Activated gamma-delta T cell treated with Interleukin-2 at 50 U/mL for 16 hours (primary cell): ENCODE data around the gene ANKS1B.

Experiments
- DNase-seq: peaks from one replicate; pipeline ENCODE4 v3.0.0-alpha.2; 2020

Gene ANKS1B

DNA sequence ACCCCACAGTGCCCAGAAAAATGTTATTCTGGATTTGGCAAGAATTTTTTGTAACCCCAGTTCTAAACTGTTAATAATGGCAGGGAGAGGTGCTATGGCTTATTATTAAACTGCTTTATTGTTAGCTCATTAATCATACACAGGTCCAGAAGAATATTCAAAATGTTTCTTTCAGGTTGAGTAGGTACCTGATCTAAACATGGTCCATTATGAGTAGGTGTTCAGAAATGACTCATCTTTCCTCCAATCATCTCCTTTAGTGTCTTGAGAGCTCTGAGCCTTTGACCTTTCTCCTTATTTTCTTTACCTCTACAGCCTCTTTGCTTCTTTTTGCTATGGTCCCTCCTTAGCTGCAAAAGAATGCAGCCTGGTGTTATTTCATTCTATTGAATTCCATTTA, 548.2 kb downstream of the ANKS1B start:
- DNase-seq, result no peak

DNA sequence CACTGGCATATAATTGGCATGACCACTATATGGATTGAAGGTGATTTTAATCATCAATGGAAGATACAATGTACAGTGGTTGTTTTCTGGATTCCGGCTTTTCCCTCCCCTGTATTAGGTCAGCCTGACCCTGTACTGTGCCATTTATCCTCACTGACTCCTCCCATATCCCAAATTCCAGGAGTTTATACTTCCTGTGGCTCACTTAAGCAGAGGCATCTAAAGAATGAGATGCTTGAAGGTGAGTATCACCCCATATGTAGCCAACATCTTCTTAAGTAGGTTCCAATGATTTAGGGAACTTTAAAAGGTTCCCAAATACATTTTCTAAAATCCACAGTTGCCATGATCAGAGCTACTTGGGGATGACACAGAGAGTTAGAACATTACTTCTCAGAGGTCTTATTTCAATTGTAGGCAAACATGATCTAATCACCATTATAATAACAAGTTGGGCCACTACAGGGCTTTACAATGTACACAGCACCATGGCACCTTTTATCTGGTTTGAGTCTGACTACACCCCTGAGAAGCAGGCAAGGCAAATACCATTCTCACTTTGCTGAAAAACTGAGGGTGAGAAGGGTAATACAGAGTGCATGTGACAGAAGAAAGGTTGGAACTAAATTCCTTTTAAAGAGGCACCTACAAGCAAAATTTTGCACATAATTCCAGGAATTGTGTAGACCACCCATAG, 549.5 kb downstream of the ANKS1B start:
- no peak for DNase-seq

DNA sequence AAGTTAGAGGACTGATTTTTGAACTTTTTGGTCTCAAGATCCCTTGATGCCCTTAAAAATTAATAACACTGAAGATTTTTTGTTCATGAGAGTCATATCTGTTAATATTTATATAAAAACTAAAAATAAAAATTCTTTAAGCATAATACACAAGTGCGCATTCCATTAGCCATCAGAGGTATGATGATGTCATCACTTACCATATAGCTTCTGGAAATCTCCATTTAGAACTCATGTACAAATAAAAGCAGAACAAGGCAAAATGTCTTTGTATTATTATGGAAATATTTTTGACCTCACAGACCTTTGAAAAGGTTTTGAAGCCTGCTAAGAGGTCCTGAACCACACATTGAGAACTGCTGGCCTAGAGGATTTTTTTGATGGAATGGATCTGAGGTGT, 551.6 kb downstream of the ANKS1B start:
- no peak for DNase-seq

DNA sequence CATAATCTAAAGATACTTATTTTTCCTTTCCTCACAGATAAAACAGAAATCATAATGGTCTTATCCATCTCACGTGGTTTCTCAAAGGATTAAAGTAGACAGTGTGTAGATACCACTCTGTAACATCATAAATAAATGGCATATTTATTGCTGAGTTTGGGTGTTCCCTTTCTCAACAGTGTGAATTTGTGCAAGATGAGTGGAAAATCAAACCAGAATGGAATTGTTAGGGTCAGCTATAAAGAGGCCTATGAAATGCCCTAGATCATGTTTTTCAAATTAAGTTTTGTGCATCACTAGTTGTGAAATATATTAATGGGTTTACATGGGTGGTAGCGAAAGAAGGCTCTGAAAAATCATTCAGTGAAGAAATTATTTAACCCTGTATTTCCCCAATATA, 553.5 kb downstream of the ANKS1B start:
- DNase-seq, result no peak

DNA sequence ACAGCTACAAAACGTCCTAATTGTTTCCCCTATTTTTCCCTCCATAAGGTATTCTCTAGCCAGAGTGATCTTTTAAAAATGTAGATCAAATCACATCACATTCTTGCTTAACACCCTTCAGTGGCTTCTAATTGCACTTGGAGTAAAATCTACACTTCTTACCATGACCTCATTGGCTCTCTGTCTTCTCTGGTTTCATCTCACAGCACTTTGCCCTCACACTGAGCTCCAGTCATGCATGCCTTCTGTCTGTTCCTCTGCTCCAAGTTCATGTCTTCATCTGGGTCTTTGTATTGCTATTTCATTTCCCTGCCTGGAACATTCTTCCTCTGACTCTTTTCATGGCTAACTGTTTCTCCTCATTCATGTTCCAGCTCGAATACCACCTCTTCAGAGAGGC, 557.6 kb downstream of the ANKS1B start:
- DNase-seq, result no peak

DNA sequence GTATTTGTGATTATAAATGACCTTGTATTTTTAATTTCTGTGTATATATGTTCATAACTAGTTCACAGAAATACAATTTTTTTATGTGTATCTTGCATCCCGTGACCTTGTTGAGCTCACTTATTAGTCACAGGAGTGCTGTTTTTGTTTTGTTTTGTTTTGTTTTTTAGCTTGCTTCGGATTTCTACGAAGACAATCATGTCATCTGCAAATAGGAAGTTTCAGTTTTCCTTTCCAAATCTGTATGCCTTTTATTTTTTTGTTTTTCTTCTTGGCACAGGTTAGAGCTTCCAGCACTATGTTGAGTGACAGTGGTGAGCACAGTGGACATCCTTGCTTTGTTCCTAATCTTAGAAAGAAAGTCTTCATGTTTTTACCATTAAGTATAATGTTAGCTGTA, 566.4 kb downstream of the ANKS1B start:
- no peak for DNase-seq

DNA sequence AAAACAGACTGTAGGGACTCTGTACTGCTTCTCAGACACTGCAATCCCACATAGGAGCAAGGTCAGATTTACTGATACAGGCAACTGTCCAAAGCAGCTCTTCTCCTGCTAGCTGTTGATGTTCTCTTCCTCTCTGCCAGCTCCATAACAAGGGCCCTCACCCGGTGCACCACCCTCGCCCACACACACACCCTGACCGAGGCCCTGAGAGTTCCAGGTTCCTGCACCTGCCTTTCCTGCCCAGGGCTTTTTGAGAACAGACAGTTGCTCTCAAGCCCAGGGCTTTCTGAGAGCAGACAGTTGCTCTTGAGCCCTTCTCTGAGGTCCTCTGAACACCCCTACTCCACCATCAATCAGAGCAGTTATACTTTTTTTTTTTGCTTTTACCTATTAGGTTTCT, 571.0 kb downstream of the ANKS1B start:
- no peak for DNase-seq

DNA sequence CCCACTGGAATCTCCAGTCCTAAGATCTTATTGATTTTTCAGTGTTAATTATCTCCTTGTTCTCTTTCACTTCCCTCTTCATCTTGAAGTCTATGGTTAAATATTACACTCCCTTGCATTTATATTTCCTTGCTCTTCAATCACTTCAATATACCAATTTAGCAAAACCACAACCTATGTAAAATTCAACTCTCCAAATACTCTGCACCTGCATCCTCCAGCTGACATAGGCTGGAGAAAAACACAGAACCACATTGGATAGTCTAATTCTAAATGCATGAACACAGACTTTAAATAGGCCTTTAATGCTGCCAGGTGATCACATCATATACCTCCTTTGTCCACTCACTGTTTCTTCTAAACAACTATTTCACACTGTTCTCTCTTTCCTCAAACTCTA, 591.0 kb downstream of the ANKS1B start:
- no peak for DNase-seq

DNA sequence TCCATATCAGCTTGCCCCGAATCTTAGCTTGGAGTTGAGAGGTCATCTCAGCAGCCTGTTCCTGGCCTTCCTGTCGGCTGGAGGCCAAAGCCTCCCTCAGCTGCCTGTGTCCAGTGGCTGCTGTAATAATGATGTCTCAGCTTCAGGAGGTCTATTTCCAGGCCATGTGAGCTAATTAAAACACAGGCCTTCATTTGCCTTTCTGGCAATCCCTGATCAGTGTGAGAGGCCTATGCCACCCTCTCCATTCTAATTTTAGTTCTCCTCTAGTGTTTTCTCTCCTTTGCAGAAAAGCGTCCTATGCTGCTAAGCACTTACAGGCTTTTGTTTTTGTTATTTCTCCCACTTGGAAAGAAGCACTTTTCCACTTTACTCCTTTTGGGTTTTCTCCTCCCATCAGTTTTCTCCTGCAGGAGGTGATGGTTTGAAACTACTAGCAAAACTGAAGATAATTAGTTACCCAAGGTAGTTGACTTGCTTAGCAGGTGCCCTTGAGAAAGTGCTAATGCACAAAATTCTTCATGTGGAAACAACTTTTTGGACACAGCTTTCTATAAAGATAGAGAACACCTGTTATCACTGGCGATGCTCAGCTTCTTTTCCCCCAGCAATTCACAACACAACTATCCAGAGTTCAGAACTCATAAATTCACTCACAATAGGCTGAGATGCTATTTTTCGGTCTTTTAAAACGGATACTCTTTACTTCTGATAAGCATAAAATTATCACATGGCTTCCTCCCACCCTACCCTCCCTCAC, 592.5 kb downstream of the ANKS1B start:
- DNase-seq, result no peak

DNA sequence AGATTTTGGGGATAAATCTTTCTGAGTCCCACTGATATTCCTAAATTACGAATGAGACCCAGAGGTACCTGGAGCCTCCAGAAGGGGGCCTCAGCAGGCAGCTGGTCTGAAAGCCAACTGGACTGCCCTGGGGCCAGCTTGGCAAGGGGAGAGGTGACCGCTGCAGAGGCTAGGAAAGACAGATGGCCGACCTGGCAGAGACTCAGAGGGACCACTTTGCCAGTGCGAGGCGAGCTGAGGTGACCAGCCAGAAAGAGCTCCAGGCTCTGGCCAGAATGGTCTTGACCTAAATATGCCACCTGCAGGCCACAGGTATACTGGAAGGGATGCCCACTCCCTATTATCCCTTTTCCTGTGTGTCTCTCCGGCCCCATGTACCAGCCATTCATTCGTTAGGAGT, 594.0 kb downstream of the ANKS1B start:
- no peak for DNase-seq

DNA sequence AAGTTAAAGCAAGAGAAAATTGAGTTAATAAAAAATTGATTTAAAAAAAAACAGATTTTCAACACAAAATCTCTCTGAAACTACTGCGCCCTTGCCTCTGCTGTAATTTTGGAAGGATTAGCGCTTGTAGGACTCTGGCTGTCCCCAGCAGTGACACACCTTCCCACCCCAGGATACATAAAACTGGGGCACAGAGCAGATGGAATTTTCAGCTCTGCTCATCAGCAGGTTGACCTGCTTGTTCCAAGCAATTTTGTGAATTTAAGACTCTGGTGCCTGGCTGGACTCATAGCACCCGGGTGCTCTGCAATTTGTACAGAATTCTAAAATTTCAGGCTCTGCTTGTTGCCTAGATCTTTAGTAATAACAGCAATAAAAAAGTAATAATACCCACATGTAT, 595.0 kb downstream of the ANKS1B start:
- DNase-seq, result no peak

DNA sequence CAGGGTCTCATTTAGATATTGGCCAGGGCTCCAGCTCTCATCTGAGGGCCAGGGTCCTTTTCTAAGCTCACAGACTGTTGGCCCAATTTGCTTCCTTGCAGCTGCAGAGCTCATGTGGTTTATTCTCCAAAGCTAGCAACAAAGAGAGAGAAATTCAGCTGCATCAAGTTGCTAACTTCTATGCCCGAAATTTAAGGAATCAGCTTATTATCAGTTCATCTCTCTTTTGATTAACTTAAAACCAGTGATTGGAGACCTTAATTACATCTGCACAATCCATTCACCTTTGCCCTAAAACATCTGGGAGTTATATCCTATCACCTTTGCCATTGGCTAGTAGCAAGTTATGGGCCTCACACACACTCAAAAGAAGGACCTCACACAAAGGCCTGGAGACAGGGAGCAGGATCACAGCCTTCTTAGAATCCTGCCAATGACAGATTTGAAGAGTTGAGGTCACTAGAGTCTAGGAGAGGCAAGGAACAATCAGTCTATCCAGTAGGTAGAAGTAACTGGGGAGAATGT, 596.0 kb downstream of the ANKS1B start:
- DNase-seq, result no peak

DNA sequence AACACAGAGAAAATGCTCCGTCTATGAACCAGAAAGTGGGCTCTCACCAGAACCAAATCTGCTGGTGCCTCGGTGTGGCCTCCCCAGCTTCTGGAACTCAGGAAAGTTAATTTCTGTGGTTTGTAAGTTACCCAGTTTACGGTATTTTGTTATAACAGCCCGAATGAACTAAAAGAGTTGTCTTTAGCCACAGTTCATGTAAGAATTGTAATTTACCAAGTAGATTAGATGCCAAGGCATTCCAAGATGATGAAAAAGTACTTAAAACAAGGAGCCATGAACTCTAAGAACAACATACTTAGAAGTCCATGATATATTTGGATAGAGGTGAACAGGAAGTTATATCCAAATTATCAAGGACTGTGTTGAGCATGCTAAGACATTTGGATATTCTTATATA, 597.1 kb downstream of the ANKS1B start:
- no peak for DNase-seq

DNA sequence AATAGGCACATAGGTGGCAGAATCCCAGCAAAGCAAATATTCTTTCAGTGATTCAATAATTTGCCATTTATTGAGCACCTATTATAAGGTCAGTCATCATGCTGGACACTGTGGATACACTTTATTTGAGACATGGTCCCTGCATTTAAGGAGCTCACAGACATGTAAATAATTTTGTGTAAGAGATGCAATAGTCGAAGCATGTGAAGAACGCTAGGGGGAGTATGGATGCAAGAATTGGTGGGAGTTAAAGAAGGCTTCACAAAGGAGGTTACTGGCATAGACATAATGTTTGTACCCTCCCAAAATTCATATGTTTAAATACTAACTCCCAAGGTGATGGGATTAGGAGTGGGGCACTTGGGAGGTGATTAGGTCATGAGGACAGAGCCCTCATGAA, 597.8 kb downstream of the ANKS1B start:
- no peak for DNase-seq

DNA sequence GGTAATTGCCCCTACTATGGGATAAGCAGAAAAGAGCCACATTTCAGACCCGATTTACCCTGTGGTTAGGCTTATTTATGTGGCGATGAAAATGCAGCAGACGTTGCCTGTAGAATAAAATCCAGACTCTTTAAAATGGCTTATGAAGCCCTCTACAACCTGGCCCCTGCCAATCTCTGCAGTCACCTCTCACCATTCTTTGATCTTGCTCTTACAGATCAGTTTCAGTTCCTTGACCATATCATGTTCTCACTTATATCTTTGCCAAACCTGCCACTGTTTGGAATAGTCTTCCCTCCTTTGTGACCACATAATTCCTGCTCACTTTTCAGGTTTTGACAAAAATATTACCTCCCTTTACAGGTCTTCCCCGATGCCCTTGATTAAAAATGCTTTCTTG, 601.5 kb downstream of the ANKS1B start:
- DNase-seq, result no peak

DNA sequence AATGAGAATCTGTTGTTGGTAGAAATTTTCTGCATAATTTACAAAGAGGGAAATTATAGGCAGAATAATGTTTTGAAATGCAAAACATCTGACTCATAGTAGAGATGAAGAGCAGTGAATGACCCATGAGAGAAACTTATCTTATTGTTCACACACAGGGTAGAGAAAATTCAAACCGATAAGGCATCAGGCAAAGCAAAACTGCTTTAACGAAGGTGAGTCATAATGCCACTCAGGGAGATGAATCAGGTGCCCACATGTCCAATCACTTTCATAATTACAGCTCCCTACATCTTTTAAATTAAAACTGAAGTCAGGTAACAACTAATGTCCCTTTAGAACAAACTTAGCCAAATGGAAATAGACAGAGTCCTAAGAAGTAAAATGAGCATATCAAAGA, 602.7 kb downstream of the ANKS1B start:
- no peak for DNase-seq

DNA sequence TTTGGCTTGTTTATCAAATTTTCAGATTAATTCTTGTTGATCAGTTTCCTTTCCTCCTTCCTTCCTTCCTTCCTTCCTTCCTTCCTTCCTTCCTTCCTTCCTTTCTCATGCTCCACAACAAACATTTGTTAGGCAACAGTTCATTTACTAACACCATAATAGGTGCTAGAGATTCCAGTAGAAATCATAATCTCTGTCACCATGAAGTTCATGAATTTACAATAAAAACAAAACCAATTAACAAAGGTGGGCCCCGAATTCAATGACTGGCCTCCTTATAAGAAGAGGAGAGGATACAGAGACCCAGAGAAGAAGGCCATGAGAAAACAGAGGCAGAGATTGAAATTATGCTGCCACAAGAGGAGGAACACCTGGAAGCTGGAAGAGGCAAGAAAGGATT, 604.0 kb downstream of the ANKS1B start:
- DNase-seq, result no peak

DNA sequence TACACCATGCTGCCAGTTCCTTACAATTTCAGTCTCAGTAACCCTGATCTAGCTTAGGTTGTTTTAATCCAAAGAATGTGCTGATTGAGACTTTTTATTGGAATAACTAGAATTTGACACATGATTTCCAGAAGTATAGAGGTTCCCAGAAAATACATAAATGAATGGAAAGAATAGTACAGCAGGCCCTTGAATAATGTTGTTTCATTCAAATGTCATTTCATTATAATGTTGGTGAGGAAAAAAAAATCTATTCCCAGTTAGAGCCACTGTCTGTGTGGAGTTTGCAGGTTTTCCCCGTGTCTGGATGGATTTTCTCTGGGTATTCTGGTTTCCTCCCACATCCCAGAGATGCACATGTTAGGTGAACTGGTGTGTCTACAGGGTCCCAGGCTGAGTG, 610.7 kb downstream of the ANKS1B start:
- DNase-seq, result no peak

DNA sequence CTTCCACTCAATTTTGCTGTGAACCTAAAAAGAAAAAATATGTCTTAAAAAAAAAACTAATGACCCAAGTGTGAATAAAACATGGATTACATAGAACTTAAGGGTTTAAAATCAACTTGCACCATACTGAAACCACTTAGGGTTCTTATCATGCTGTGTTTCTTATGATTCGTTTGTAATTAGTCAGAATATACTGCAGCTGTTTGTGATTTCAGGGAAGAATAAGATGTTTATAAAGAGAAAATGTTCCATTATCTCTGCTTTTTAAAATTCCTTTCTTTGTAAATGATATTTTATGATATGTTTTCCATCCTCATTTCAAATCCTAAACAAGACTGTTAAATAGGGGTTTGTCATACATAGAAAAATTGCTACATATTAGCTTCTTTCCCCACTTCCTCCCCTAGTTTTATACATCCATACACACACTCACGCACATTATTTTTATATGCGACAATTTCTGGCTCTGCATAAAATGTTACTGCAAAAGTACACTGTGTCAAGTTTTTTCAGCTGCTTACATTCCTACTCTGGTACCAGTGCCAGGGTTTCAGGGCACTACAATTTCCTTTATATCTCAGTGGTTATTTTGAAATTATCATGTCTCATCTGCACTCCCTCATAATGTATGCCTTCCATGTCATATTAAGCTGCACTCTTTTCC, 612.3 kb downstream of the ANKS1B start:
- DNase-seq, result no peak

DNA sequence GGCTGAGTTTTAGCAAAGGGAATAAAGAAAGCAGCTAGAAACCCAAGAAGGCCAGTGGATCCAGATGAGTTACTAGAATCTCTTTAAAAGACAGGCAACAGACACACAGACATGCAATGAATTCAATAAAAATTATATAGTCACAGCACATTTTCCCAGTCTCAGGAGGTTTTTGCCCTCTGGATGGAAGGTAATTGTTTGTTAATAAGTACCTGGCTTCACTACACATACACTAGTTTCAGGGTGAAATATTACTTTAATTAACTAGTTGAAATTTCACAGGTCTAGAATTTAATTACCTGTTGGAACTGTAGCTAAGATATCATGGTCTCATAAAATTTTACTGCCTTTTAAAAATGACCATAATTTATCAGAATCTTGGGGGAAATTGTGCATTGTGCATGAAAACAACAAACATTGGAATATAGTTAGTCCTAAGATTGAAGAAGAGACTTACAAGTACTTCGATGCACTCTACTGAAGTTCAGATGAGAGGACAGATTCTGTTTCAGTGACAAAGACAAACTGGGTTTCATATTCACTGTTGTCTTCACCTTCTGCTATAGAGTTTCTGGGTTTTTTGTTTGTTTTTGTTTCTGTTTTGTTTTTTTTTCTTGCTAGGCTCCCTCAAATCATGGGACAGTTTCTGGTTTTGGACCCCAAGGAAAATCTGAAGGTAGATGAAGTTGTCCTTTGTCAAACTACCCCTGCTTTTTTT, 614.2 kb downstream of the ANKS1B start:
- DNase-seq, result no peak

DNA sequence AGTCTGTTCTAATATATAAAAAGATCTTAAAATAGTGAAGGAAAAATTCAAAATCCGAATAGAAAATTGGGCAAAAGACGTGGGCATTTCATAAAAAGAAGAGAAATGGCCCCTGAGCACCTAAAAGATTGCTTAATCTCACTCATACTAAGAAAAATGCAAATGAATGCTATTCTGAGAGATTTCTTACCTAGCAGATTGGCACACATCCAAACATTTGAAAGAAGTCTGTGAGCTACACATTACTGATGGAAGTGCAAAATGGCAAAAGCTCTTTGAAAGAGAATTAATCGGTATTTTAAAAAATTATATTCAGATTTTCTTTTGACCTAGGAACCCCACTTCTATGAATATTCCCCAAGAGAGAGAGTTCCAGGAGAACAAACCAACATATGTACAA, 617.6 kb downstream of the ANKS1B start:
- DNase-seq, result no peak

DNA sequence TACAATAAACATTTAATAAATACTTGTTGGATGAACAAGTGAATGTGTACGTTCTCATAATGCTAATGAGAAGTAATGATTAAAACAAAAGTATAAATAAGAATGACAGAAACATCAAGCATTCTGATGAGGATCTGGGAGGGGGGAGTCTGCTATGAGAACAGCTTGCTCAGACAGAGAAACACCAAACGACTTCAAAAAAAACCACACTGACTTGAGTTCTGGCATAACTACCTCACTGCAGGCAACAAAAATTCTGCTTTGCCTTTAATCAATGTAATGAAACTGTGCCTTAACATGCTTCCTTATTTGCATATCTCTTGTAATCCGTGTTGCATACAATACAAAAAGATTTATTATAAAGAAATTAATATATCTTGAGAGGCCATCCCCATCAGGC, 632.5 kb downstream of the ANKS1B start:
- no peak for DNase-seq

DNA sequence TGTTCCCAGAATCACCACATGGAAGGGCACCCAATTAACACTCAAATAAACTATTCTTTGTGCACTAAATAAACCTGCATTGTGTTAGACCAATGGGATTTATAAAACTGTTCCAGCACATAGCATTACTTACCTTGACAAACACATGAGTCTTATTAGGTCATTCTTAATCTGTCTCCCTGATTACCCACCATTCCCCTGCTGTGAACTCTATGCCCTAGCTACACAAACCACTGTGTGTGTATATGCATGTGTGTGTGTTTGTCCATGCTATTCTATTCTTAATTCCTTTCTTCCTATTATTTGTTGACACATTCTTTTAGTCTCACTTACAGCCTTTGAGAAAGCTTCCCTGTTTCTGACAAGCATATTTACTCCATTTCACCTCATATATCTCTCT, 640.8 kb downstream of the ANKS1B start:
- no peak for DNase-seq
